GM18517 (cell line): Measurements from ENCODE around the gene L1TD1.
"Not testable (repeated sequence)": the region's sequence is repeated elsewhere in the genome, so short reads cannot be mapped to it uniquely, and the experiment has no call there.

ENCODE experiments used
- ATAC-seq: cut with Tn5 transposase; IDR thresholded peaks from one replicate; pipeline ENCODE4 v1.9.1; 2021; ENCODE audit warnings: mild to moderate bottlenecking, moderate library complexity; ENCODE audit not compliant: unreplicated experiment

L1TD1 gene

GRCh38 chr1:62232871-62233278 lies 38.2 kb downstream of the L1TD1 start:
- no peak for ATAC-seq

- no peak for ATAC-seq
These were observed 39.3 kb downstream of the L1TD1 start for GRCh38 chr1:62233926-62234450.

GRCh38 chr1:62234688-62235087 lies 40.0 kb downstream of the L1TD1 start:
- no peak for ATAC-seq

GRCh38 chr1:62235576-62235975 lies 40.9 kb downstream of the L1TD1 start:
- ATAC-seq, result no peak

- ATAC-seq, result no peak
These were observed 42.7 kb downstream of the L1TD1 start for GRCh38 chr1:62237361-62237760.

DNA sequence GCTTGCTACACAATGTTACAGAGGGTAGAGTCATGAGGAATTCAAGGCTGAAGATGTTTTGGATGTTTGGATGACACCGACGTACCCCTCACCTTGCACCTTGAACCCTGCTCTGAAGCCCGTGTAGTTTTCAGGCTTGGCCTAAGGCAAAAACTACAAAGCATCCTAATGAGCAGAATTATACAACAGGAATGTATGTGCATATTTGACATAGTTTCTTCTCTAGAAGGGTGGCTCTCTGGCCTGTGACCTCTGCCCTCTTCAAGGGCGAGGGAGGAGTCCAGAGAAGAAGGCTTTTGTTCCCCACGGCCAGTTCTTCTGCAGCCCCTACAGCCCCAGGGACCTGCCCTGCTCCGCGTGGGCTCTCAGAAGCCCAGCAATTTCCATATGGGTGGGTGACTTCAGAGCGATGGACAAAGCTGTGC lies 43.3 kb downstream of the L1TD1 start:
- no peak for ATAC-seq

DNA sequence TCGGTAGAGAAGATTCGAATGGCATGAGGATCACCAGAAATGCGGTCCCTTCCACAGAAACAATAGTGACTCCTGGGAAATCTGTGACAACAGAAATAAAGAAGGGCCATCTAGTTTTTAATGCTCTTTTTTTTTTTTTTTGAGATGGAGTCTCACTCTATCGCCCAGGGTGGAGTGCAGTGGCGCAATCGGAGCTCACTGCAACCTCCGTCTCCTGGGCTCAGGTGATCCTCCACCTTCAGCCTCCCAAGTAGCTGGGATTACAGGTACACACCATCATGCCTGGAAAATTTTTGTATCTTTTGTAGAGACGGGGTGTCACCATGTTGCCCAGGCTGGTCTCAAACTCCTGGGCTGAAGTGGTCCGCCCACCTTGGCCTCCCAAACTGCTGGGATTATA lies 43.9 kb downstream of the L1TD1 start:
- no peak for ATAC-seq

GRCh38 chr1:62239652-62240403 lies 45.2 kb downstream of the L1TD1 start:
- not testable (repeated sequence) for ATAC-seq

- ATAC-seq, result no peak
These were observed 46.2 kb downstream of the L1TD1 start for GRCh38 chr1:62240651-62241370.

DNA sequence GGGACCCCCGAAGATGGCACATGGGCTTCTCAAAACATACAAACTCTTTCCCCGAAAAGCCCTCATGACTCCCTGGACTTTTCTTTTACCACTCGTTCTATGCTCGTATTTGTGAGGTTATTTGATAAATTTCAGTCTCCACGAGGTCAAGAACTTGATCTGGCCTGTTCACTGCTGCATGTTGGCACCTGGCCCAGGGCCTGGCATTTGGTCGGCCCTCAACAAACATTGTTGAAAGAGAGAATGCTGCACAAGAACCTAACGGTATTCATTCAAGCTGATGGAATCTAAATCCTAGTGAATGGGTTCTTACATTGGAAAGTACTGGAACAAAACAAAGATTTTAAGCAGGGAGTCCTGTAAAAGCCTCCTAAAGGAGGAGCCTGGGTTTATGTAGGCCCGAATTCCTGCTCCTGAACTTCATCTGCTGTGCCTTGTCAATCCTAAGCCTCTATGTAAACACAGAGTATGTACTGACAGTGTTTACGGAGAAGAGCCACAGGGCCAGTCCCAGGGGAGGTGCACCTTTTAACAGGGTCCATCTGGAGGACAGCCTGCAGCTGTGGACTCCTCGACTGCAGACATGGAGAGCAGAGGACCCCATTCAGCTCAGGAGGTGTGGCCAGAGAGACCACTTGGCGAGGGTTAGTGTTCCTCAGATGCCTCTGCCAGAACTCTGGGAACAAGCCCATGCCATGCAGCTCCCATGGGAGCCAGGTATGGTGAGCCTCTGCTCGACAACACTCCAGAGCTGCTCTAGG lies 46.9 kb downstream of the L1TD1 start:
- ATAC-seq, result no peak

- ATAC-seq, result not testable (repeated sequence)
These were observed 49.7 kb downstream of the L1TD1 start for GRCh38 chr1:62244380-62244779.

GRCh38 chr1:62245201-62245600 lies 50.6 kb downstream of the L1TD1 start:
- no peak for ATAC-seq

GRCh38 chr1:62247391-62248168 lies 52.9 kb downstream of the L1TD1 start:
- ATAC-seq, result no peak

DNA sequence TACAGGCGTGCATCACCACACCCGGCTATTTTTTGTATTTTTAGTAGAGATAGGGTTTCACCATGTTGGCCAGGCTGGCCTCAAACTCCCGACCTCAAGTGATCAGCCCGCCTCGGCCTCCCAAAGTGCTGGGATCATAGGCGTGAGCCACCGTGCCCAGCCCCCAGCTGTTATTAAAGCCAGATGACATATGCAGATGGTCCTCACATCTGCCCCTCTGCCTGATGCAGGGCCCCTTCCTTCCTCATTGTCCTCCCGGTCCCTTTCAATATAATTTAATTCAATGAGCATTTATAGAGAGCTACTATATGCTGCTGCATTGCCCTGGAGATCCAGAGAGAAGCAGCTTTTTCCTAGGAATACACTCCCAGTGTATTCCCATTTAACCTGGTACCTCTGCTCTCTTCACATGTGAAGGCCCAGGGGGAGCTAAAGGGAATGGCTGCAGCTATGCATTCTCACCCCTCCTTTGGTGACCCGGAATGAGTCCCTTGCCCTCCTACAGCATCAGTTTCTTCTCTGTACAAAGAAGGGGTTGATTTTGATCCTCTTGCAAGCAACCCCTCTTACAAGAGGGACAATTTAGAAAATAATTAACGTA lies 55.6 kb downstream of the L1TD1 start:
- ATAC-seq, result no peak

- ATAC-seq, result no peak
These were observed 64.9 kb downstream of the L1TD1 start for GRCh38 chr1:62259551-62259950.

DNA sequence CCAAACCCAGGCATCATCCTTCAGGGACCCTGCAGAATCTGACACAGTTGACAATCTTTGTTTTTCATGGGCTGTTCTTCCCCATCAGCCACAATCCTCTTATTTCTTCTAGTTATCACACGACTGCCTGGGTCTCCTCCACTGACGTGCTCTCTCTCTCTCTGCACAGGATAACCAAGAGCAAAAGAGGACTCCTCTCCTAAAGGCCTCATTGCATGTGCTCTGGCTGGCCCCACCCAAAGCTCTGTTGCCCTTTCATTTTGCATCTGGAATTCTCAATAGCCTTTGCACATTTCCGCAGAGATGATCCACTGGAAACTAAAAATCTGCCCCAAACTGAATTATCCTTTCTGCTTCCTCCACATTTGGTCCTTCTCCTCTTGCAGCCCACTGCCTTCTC lies 66.0 kb downstream of the L1TD1 start:
- ATAC-seq, result no peak
